C4-2B (cell line): ENCODE data around the gene DDOST.

ENCODE experiments used
- CTCF ChIP-seq: fragments of 450-650 bp; conservative IDR thresholded peaks from 2 replicates; pipeline ENCODE4 v1.5.1; 2017; ENCODE audit warnings: mild to moderate bottlenecking
- ZFX ChIP-seq: fragments of 450-650 bp; IDR thresholded peaks from 2 replicates; pipeline ENCODE4 v1.6.1; 2017

- TF ChIP-seq CTCF (no peak), ZFX (no peak)
These were observed 5.0 kb upstream of the DDOST start for GRCh38 chr1:20666146-20666545.
